Subcutaneous adipose tissue (tissue), 4 donors: ENCODE measurements around the gene APOL1. TPM values are rescaled to one million over a fixed set of nuclear protein-coding genes. Genes with fewer than 3 reads are reported as not detected.

Source experiments
- total RNA-seq, 4 donors: library from RNA; depleted of rRNA; stranded (reverse); fragments of >200 nt; gene quantifications; one replicate each; pipeline ENCODE4 v1.1.0, GENCODE V29; 2016
- TF ChIP-seq, protein P1 (sequence below): fragments of 450-650 bp; IDR thresholded peaks from one replicate; pipeline ENCODE4 v1.5.1; 2016; ENCODE audit warnings: low read depth, mild to moderate bottlenecking, control low read depth, antibody characterized with exemption, moderate library complexity

Gene APOL1
- total RNA-seq, 4 donors from 2014 or later, result 7.5 to 53.5 (median 18.9) TPM

GRCh38 chr22:36298118-36298517, 45.2 kb downstream of the APOL1 start:
- TF ChIP-seq, protein P1, sequence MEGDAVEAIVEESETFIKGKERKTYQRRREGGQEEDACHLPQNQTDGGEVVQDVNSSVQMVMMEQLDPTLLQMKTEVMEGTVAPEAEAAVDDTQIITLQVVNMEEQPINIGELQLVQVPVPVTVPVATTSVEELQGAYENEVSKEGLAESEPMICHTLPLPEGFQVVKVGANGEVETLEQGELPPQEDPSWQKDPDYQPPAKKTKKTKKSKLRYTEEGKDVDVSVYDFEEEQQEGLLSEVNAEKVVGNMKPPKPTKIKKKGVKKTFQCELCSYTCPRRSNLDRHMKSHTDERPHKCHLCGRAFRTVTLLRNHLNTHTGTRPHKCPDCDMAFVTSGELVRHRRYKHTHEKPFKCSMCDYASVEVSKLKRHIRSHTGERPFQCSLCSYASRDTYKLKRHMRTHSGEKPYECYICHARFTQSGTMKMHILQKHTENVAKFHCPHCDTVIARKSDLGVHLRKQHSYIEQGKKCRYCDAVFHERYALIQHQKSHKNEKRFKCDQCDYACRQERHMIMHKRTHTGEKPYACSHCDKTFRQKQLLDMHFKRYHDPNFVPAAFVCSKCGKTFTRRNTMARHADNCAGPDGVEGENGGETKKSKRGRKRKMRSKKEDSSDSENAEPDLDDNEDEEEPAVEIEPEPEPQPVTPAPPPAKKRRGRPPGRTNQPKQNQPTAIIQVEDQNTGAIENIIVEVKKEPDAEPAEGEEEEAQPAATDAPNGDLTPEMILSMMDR, result no peak

DNA sequence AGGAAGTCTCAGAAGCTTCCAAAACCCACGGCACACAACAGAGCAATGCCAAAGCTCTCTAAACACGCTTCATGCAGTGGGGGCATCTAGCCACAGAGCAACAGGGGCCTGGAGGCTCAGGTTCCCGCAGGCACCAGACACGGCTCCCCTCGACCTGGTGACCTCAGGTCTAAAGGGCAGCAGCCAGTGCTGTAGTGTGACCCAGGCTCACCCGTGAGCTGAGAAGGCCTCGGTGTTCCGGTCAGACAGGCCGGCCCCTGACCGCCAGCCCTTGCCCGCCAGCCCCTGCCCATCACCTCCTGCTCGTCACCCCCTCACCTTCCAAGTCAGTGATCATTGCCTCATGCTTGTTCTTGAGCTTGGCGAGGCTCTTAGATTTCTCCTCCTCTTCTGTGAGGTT, 45.7 kb downstream of the APOL1 start:
- TF ChIP-seq, protein P1, result no peak

DNA sequence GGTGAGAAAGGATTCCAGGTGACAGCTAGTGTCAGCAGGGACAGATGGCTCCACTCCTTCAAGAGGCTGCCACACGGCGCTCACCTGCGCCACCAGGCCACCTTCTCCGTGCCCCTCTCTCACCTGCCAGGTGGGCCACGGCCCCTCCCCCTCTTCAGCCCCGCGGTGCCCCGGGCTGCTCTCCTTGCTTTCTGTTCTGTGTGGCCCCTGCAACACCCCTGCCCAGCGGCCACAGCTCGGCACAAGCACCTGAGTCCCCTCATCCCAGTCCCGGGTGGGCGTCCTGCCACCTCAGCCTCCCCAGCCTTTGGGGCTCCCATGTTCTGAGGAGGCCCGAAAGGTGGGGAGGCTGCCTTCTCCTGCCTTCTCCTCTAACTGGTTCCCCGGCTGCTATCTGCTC, 46.4 kb downstream of the APOL1 start:
- TF ChIP-seq, protein P1, result no peak

DNA sequence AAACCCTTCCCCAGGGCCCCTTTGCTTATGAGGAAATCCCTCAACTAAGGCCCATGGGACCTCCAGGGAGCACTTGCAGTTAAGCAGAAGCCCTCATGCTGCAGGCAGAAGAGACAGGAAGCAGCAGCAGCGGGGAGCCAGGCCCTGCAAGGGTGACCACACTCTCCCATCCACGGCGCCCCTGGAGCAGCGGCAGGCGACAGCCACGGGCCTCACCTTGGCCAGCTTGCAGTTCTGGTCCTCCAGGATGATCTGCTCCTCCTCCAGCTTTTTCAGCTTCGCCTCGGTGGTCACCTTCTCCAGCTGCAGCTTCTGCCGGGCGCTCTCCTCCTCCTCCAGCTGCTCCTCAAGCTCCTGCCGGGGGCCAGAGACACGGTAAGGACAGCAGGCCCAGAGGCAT, 47.0 kb downstream of the APOL1 start:
- TF ChIP-seq, protein P1, result no peak

DNA sequence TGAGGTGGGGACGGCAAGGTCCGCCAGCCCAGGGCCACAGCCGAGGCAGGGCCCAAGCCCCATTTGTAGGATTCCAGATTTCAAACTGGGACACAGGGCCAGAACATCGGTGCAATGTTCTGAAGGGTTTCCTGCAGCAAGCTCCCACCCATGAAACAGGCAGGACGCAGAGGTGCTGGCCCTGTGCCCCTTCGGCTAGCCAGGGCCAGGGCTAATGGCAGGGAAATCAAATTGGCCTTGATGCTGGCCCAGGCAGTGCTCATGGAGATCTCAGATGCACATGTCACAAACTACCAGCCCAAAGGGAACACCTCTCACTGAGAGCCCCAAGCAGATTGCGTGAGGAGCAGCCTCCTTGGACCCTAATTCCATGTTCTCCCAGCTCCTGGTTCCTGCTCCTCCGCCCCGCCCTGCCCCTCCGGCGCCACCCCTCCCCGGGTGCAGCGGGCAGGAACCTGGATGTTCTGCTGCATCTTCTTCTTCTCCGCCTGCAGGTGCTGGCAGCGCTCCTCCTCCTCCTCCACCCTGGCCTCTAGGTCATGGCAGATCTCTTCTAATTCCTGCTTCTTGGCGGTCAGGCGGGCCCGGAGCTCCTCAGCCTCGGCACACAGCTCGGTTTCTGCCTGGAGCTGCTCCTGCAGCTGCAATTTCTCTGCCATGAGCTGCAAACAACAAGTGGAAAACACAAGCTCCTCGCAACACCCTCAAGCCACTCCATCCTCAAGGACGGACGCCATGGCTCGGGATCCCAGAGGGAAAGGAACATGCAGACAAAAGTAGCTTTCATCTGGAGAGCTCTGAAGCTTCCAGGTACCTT, 47.7 kb downstream of the APOL1 start:
- TF ChIP-seq, protein P1, result no peak

GRCh38 chr22:36301384-36301828, 48.5 kb downstream of the APOL1 start:
- TF ChIP-seq, protein P1, result no peak

DNA sequence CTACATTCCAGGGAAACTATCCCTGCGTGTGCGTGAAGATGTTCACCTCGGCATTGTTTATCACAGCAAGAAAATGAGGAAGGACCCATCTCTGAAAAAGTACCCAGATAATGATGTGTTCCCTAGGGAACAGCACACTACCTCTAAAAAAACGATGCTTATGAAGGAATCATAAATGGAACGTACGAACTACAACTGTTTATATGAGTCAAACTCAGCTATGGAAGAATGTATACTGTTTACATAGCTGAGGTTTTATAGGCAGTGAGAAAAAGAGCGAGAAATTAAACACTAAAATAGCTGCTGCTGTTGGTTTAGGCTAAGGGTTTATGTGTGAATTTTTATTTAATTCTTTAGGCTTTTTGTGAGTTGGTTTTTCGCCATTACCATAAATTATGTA, 48.9 kb downstream of the APOL1 start:
- TF ChIP-seq, protein P1, result no peak
